HepG2 (cell line): ENCODE data around the gene ATRIP. TPM values are rescaled to one million over a fixed set of nuclear protein-coding genes. Genes with fewer than 3 reads are reported as not detected.

Source experiments
- UBTF ChIP-seq: sonication (generic); formaldehyde crosslinking; IDR thresholded peaks from 2 replicates; pipeline ENCODE4 v1.4.0; 2020; ENCODE audit warnings: mild to moderate bottlenecking, missing genetic modification reagents
- ZFP36 ChIP-seq: fragments of 150-350 bp; IDR thresholded peaks from 2 replicates; pipeline ENCODE4 v1.6.1; 2018; ENCODE audit warnings: borderline replicate concordance, low read length, low read depth; ENCODE audit not compliant: partially characterized antibody
- ZMYM3 ChIP-seq: sonication (generic); formaldehyde crosslinking; IDR thresholded peaks from 2 replicates; pipeline ENCODE4 v1.5.1; 2020; ENCODE audit warnings: mild to moderate bottlenecking, missing genetic modification reagents
- ZNF160 ChIP-seq: sonication (generic); formaldehyde crosslinking; IDR thresholded peaks from 2 replicates; pipeline ENCODE4 v1.8.0; 2022; ENCODE audit warnings: mild to moderate bottlenecking, inconsistent platforms, missing genetic modification reagents
- ZNF337 ChIP-seq: sonication (generic); formaldehyde crosslinking; IDR thresholded peaks from 2 replicates; pipeline ENCODE4 v1.5.1; 2020; ENCODE audit warnings: missing genetic modification reagents, low read depth, mild to moderate bottlenecking, borderline replicate concordance
- ZNF367 ChIP-seq: sonication (generic); formaldehyde crosslinking; IDR thresholded peaks from 2 replicates; pipeline ENCODE4 v1.4.0; 2020; ENCODE audit warnings: missing genetic modification reagents, borderline replicate concordance
- ZNF382 ChIP-seq: sonication (generic); formaldehyde crosslinking; IDR thresholded peaks from 2 replicates; pipeline ENCODE4 v1.5.0; 2020; ENCODE audit warnings: missing genetic modification reagents, mild to moderate bottlenecking, borderline replicate concordance
- ZNF496 ChIP-seq: sonication (generic); formaldehyde crosslinking; IDR thresholded peaks from 2 replicates; pipeline ENCODE4 v1.8.1; 2023; ENCODE audit warnings: mild to moderate bottlenecking, moderate library complexity, missing genetic modification reagents; ENCODE audit not compliant: insufficient replicate concordance
- ZNF512 ChIP-seq: sonication (generic); formaldehyde crosslinking; IDR thresholded peaks from 2 replicates; pipeline ENCODE4 v1.4.0; 2020; ENCODE audit warnings: mild to moderate bottlenecking, missing genetic modification reagents
- ZNF558 ChIP-seq: sonication (generic); formaldehyde crosslinking; IDR thresholded peaks from 2 replicates; pipeline ENCODE4 v1.9.0; 2022; ENCODE audit warnings: mild to moderate bottlenecking, missing genetic modification reagents, borderline replicate concordance
- ZNF850 ChIP-seq: sonication (generic); formaldehyde crosslinking; conservative IDR thresholded peaks from 2 replicates; pipeline ENCODE4 v1.9.0; 2021; ENCODE audit warnings: mild to moderate bottlenecking, missing genetic modification reagents
- polyA plus RNA-seq, 8 experiments: library from polyadenylated mRNA; depleted of rRNA in 3 of 8; stranded (reverse) in 7 of 8; unstranded in 1 of 8; fragments of >200 nt; fragmentation: Illumina TruSeq in 4 of 8; extraction: Trizol in 4 of 8; gene quantifications; 2 replicates each; pipeline versions ENCODE4 v1.2.1 to v1.2.3, GENCODE V29; 2011 to 2016; ENCODE audit warnings: low read depth in 4 of 8, missing spikeins in 1 of 8, mixed read lengths in 1 of 8; ENCODE audit not compliant: insufficient read depth in 1 of 8
- total RNA-seq, 5 experiments: library from RNA; depleted of rRNA; stranded (reverse); fragments of >200 nt; fragmentation: Illumina TruSeq; extraction: Trizol; gene quantifications; 2 replicates each; pipeline ENCODE4 v1.2.3, GENCODE V29; 2016; ENCODE audit warnings: low read depth in 1 of 5
- TF ChIP-seq, protein P1 (sequence below): sonication (generic); formaldehyde crosslinking; IDR thresholded peaks from 2 replicates; pipeline ENCODE4 v1.5.0; 2020; ENCODE audit warnings: mild to moderate bottlenecking, missing genetic modification reagents, borderline replicate concordance

The ATRIP gene
- total and polyA plus RNA-seq, 2 of the 13 experiments (the other 11 are each of a cell fraction or from before 2014, with no cell fraction given): 5.1 to 12.5 TPM

- TF ChIP-seq, protein P1, sequence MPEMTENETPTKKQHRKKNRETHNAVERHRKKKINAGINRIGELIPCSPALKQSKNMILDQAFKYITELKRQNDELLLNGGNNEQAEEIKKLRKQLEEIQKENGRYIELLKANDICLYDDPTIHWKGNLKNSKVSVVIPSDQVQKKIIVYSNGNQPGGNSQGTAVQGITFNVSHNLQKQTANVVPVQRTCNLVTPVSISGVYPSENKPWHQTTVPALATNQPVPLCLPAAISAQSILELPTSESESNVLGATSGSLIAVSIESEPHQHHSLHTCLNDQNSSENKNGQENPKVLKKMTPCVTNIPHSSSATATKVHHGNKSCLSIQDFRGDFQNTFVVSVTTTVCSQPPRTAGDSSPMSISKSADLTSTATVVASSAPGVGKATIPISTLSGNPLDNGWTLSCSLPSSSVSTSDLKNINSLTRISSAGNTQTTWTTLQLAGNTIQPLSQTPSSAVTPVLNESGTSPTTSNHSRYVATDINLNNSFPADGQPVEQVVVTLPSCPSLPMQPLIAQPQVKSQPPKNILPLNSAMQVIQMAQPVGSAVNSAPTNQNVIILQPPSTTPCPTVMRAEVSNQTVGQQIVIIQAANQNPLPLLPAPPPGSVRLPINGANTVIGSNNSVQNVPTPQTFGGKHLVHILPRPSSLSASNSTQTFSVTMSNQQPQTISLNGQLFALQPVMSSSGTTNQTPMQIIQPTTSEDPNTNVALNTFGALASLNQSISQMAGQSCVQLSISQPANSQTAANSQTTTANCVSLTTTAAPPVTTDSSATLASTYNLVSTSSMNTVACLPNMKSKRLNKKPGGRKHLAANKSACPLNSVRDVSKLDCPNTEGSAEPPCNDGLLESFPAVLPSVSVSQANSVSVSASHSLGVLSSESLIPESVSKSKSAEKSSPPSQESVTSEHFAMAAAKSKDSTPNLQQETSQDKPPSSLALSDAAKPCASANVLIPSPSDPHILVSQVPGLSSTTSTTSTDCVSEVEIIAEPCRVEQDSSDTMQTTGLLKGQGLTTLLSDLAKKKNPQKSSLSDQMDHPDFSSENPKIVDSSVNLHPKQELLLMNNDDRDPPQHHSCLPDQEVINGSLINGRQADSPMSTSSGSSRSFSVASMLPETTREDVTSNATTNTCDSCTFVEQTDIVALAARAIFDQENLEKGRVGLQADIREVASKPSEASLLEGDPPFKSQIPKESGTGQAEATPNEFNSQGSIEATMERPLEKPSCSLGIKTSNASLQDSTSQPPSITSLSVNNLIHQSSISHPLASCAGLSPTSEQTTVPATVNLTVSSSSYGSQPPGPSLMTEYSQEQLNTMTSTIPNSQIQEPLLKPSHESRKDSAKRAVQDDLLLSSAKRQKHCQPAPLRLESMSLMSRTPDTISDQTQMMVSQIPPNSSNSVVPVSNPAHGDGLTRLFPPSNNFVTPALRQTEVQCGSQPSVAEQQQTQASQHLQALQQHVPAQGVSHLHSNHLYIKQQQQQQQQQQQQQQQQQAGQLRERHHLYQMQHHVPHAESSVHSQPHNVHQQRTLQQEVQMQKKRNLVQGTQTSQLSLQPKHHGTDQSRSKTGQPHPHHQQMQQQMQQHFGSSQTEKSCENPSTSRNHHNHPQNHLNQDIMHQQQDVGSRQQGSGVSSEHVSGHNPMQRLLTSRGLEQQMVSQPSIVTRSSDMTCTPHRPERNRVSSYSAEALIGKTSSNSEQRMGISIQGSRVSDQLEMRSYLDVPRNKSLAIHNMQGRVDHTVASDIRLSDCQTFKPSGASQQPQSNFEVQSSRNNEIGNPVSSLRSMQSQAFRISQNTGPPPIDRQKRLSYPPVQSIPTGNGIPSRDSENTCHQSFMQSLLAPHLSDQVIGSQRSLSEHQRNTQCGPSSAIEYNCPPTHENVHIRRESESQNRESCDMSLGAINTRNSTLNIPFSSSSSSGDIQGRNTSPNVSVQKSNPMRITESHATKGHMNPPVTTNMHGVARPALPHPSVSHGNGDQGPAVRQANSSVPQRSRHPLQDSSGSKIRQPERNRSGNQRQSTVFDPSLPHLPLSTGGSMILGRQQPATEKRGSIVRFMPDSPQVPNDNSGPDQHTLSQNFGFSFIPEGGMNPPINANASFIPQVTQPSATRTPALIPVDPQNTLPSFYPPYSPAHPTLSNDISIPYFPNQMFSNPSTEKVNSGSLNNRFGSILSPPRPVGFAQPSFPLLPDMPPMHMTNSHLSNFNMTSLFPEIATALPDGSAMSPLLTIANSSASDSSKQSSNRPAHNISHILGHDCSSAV (CRISPR knock-in tag): peak; percentile 85; the same call in 1 of the 2 replicates
- TF ChIP-seq ZNF558 (CRISPR knock-in tag): peak; percentile 76; the same call in 1 of the 2 replicates
- TF ChIP-seq ZNF496 (CRISPR knock-in tag): no peak
- TF ChIP-seq ZNF337 (CRISPR knock-in tag): no peak
- TF ChIP-seq ZNF850 (CRISPR knock-in tag): no peak
- peak; percentile 60; the same call in 1 of the 2 replicates for TF ChIP-seq ZNF367 (CRISPR knock-in tag)
- TF ChIP-seq ZNF382 (CRISPR knock-in tag): no peak
- TF ChIP-seq UBTF: peak; percentile 76
- TF ChIP-seq ZFP36: no peak
- peak; percentile 84; the same call in 1 of the 2 replicates for TF ChIP-seq ZNF160 (CRISPR knock-in tag)
- TF ChIP-seq ZMYM3 (CRISPR knock-in tag): peak; percentile 58; the same call in 1 of the 2 replicates
- no peak for TF ChIP-seq ZNF512 (CRISPR knock-in tag)
These were observed at the start of gene ATRIP (continued) for GRCh38 chr3:48446425-48447193.
